COLO668 (cell line): ENCODE data around the gene SMIM41.

Source experiments
- DNase-seq: peaks from one replicate; lab custom pipeline; 2025; ENCODE audit not compliant: unreplicated experiment; lab: John Stamatoyannopoulos, UW

The SMIM41 gene

GRCh38 chr12:52120951-52121823, 41.7 kb downstream of the SMIM41 start:
- no peak for DNase-seq

- peak; percentile 70 for DNase-seq
These were observed 42.5 kb downstream of the SMIM41 start for GRCh38 chr12:52121824-52122539.

GRCh38 chr12:52122540-52122871, 43.0 kb downstream of the SMIM41 start:
- no peak for DNase-seq

GRCh38 chr12:52122904-52123303, 43.4 kb downstream of the SMIM41 start:
- DNase-seq = no peak

- DNase-seq = no peak
These were observed 44.1 kb downstream of the SMIM41 start for GRCh38 chr12:52123487-52124186.

GRCh38 chr12:52125476-52125900, 46.0 kb downstream of the SMIM41 start:
- DNase-seq = peak; percentile 67

GRCh38 chr12:52126050-52126604, 46.6 kb downstream of the SMIM41 start:
- no peak for DNase-seq

GRCh38 chr12:52126605-52127578, 47.4 kb downstream of the SMIM41 start:
- no peak for DNase-seq

- no peak for DNase-seq
These were observed 48.4 kb downstream of the SMIM41 start for GRCh38 chr12:52127683-52128450.

GRCh38 chr12:52130711-52131110, 51.2 kb downstream of the SMIM41 start:
- DNase-seq = peak; percentile 63

GRCh38 chr12:52132754-52133161, 53.3 kb downstream of the SMIM41 start:
- DNase-seq = no peak

- no peak for DNase-seq
These were observed 58.2 kb downstream of the SMIM41 start for GRCh38 chr12:52137746-52138145.

GRCh38 chr12:52139147-52139546, 59.6 kb downstream of the SMIM41 start:
- DNase-seq = no peak

- peak; percentile 47 for DNase-seq
These were observed 60.1 kb downstream of the SMIM41 start for GRCh38 chr12:52139579-52140062.

- no peak for DNase-seq
These were observed 61.8 kb downstream of the SMIM41 start for GRCh38 chr12:52141306-52141705.

GRCh38 chr12:52141875-52142274, 62.4 kb downstream of the SMIM41 start:
- DNase-seq = no peak

- DNase-seq = no peak
These were observed 62.9 kb downstream of the SMIM41 start for GRCh38 chr12:52142431-52142830.

- no peak for DNase-seq
These were observed 65.2 kb downstream of the SMIM41 start for GRCh38 chr12:52144512-52145227.
